T follicular helper cell (primary cell): ENCODE data around the gene ALDH3B2.
"Not testable (repeated sequence)": the region's sequence is repeated elsewhere in the genome, so short reads cannot be mapped to it uniquely, and the experiment has no call there.

Source experiments
- DNase-seq: peaks from one replicate; pipeline ENCODE4 v3.0.0-alpha.2; 2020; ENCODE audit warnings: low read depth

The ALDH3B2 gene

DNA sequence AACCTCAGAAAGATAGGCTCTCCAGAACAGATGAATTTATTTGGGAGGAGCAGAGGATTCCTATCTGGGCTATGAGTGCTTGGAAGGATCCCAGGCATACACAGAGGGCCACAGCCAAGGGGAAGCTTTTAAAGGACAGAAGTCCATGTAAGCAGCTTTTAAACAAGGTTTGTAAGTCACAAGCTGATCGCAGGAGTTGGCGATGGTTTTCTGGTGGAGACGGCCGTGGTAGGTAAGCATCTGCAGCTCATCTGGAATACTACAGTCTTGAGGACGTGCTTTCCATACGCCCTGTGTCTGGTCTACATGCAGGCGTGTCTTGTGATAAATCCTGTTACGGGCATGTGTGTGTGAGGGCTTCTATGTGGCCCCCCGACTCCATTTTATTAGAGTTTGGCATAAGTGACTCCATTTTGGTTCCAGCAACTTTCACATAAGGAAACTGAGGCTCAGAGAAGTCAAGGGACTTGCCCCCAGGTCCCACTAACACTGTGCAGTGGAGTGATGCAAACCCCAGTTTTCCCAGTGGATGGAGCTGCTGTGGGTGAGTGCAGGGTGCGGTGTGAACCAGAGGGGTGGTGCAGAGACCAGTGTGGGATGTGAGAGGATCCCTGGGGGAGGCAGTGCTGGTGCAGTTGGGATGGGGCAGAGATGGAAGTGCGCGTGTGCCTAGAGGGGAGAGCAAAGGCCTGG lies 12.1 kb downstream of the ALDH3B2 start:
- no peak for DNase-seq

DNA sequence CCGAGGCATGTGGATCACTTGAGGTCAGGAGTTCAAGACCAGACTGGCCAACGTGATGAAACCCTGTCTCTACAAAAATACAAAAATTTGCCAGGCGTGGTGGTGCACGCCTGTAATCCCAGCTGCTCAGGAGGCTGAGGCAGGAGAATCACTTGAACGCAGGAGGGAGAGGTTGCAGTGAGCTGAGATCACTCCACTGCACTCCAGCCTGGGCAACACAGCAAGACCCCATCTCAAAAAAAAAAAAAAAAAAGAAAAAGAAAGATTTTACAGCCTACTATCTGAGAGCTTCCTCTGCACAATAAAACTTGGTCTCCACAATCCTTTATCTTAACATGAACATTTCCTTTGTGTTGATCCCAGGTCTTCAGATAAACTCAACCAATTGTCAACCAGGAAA lies 13.7 kb downstream of the ALDH3B2 start:
- not testable (repeated sequence) for DNase-seq

- DNase-seq = not testable (repeated sequence)
Measured at GRCh38 chr11:67659651-67660165, 14.7 kb downstream of the ALDH3B2 start.

- no peak for DNase-seq
Measured at GRCh38 chr11:67657300-67657699, 17.1 kb downstream of the ALDH3B2 start.

GRCh38 chr11:67656278-67656922 lies 18.0 kb downstream of the ALDH3B2 start:
- DNase-seq = no peak

GRCh38 chr11:67654225-67654624 lies 20.2 kb downstream of the ALDH3B2 start:
- DNase-seq = no peak

DNA sequence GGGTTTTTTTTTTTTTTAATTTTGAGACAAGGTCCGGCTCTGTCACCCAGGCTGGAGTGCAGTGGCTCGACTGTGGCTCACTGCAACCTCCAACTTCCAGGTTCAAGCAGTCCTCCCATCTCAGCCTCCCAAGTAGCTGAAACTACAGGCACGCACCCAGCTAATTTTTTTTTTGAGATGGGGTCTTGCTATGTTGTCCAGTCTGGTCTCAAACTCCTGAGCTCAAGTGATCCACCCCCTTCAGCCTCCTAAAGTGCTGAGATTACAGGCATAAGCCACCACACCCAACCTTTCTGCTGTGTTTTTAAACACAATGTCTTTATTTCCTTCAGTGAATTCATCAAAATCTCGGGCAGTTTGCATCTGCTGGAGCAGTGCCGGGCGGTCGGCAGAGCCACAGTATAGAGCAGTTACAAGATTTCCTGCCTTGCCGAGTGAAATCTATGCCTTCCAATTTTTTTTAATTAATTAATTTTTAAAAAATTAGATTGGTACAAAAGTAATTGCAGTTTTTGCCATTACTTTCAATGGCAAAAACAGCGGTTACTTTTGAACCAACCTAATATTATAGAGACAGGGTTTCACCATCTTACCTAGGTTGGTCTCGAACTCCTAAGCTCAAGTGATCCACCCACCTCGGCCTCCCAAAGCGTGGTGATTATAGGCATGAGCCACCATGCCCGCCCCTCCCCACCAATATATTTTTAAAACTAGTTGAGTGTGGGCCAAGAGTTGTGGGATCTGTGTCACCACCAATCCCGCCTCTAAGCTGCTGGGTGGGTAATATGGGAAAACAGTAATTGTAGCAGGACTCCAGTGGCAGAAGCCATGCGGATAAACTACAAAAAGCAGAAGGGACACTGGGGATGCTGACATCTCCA lies 21.2 kb downstream of the ALDH3B2 start:
- no peak for DNase-seq

DNA sequence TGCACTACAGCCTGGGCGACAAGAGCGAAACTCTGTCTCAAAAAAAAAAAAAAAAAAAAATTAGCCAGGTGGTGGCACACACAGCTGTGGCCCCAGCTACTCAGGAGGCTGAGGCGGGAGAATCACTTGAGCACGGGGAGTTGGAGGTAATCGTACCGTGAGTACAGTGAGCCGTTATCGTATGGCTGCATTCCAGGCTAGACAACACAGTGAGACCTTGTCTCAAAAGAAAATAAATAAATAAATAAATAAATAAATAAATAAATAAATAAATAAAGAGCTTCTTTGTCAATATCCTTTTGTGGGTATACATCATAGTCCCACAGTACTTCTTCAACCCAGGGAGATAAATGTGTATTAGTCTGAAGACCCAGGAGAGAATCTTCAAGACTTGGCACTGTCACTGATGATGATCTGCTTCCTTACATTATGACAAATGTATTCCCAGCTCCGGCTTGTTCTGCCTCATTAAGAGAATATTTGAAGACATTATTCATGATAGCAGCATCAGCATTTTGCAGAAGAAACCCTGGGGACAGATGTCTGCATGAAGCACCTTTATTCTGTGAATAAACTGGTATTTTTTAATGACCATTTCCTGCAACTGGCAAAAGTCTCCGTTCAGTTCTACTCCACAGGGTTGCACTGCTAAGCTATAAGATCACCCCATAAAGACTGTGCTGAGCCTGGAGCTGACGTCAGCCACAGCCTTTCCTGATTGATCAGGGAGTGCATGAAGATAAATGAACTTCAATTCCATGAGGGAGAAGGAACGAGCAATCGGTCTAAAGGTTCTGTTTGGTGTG lies 22.2 kb downstream of the ALDH3B2 start:
- DNase-seq = no peak

DNA sequence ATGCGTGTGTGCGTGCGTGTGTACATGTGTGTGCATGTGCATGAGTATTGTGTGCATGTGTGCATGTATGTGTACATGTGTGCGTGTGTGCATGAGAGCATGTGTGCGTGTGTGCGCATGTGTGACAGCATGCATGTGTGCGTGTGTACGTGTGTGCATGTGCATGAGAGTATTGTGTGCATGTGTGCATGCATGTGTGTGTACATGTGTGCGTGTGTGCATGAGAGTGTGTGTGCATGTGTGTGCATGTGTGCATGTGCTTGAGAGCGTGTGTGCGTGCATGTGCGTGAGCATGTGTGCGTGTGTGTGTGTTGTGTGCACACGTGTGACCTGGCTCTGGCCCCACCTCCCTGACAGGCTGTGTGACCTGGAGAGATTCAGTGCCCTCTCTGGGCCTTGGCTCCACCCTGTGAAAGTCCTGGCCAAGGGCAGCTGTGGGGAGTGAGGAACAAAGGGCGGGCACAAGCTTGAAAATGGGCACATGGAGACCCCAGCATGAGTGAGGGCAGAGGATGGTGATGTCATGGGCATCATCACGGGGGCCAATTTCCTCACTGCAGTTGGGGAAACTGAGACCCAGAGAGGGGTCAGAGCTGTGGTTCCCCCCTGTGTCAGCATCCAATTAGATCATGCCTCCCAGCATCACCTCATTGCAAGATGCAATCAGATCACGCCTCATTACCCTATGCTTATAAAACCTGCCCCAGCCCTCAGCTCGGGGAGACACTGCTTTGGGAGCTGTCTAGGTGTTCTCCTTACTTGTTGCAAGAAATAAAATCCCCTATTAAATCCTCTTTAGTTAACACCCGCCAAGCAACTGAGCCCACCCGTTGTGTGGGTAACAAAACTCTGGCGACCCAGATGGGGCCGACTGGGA lies 24.6 kb downstream of the ALDH3B2 start:
- DNase-seq = no peak

DNA sequence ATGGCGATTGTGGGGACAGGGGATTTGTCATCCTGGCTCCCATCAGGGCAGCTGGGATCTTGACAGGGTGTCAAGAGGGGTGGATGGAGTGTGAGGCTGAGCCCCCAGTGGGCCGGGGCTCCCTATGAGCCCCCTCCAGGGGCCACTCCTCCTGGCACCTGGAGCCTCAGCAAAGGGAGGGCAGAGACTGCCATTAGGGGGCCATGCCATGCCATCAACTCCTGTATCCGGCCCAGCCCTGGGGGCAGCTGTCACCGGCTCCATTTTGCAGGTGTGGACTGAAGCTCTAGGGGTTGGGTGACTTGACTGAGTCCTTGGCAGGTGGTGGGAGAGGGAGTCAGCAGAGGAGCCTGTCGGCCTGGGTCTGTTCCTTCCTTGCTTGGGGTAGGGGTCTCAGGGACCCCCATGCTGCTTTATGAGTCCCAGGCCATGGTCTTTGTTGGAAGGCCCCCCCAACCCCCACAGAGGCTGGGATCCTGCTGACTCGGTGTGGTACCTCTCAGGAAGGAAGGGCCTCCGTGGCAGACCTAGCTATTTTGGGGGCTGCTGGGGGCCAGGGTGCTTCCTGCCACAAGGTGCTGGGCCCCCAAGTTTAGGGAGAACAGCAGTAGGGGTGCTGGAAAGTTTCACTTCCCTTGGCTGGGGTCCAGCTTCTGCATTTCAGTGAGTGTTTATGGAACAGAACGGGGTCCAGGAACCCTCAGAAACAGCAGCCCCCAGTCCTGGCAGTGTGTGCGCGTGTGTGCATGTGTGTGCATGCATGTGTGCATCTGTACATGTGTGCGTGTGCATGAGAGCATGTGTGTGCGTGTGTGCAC lies 25.4 kb downstream of the ALDH3B2 start:
- no peak for DNase-seq

GRCh38 chr11:67648140-67648795 lies 26.2 kb downstream of the ALDH3B2 start:
- DNase-seq = peak; percentile 38

DNA sequence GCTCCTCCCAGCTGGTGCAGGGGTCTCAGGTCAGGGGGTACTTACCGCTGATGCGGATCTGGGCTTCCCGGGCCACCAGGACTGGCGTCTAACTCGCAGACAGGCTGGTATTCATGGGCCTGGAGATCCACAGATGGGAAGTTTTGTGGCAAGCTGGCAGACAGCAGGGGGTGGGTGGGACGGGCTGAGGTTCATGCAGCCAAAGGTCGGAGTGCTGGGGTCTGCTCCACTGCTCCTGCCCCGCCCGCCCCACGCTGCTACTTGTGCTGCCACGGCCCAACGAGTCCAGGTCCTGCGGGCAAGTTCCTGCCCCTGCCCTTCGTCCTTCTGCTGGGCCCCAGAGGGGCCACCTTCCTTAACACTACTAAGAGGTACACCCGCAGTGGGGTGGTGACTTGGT lies 27.0 kb downstream of the ALDH3B2 start:
- no peak for DNase-seq

- DNase-seq = no peak
Measured at GRCh38 chr11:67646535-67647336, 27.7 kb downstream of the ALDH3B2 start.

GRCh38 chr11:67645521-67646461 lies 28.6 kb downstream of the ALDH3B2 start:
- no peak for DNase-seq

DNA sequence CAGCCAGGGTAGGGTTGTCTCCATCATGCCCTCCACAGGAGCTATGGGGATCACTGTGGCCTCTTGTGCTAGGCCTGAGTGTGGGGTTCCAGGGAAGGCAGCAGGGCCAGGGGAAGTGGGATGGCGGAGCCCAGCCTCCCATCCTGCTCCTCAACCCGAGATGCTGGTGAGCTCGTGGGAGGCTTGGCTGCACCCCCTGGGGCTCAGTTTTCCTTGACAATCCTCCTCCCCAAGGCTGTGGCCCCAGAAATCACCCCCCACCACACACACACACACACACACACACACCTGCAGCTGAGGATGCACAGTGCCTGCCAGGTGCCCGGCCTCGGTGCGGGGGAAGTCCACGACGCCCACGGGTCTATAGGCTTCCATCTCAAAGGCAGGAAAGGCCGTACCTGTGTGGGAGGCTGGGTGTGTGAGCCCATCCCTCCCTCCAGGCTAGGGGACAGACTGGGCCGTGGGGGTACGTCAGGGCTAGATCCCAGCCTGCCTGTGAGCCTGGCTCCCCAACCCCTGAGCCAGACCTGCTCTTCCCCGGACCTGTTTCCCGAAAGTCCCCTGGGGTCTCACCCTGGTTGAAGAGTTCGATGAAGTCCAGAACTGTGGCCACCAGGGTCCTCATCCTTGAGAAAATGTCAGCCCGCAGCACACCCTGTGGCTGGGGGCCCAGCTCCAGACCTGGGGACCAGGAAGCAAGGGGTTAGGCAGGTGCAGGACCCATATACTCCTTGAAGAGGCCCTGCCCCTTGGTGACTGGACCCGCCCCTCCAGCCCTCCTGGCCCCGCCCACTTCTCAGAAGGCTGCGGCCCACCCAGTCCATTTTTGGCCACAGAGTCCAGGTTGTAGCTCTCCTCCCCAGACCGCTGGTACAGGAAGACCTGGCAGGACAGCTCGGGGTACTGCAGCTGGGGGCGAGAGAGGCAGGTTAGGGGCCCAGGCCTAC lies 29.7 kb downstream of the ALDH3B2 start:
- no peak for DNase-seq

DNA sequence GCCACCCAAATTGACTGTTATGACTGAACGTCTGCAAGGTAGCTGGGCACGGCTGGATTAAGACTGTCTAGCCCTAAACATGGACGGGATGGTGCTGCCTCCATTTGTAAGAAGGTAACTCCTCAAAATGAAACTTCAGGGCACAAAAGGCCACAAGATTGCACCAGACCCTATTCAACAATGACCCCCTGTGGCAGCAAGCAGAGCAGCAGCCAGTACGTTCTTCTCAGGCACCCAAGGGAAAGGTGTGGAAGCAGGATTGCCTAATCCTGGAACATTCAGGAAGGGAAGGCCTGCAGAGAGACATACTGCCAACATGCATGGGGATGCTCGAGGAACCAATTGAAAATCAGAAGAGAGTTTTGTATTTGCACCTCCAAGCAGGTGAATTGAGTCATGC lies 30.4 kb downstream of the ALDH3B2 start:
- DNase-seq = no peak
